ENCODE data around the gene OCIAD1.

GRCh38 chr4:48841045-48841827 lies 10.3 kb downstream of the OCIAD1 start:
- TF ChIP-seq EZH2 (IDR thresholded peaks at IDR 0.05; ENCODE audit: low read depth) (no peak), CTCF (conservative IDR thresholded peaks at IDR 0.05) (no peak)
